IPS-11a (cell line): ENCODE results near the gene DALRD3.

ENCODE experiments used
- H3K4me3 ChIP-seq: one replicate; pipeline ENCODE4 v1.5.1; 2013; ENCODE audit warnings: low read depth, low read length, control low read depth

DALRD3 gene

DNA sequence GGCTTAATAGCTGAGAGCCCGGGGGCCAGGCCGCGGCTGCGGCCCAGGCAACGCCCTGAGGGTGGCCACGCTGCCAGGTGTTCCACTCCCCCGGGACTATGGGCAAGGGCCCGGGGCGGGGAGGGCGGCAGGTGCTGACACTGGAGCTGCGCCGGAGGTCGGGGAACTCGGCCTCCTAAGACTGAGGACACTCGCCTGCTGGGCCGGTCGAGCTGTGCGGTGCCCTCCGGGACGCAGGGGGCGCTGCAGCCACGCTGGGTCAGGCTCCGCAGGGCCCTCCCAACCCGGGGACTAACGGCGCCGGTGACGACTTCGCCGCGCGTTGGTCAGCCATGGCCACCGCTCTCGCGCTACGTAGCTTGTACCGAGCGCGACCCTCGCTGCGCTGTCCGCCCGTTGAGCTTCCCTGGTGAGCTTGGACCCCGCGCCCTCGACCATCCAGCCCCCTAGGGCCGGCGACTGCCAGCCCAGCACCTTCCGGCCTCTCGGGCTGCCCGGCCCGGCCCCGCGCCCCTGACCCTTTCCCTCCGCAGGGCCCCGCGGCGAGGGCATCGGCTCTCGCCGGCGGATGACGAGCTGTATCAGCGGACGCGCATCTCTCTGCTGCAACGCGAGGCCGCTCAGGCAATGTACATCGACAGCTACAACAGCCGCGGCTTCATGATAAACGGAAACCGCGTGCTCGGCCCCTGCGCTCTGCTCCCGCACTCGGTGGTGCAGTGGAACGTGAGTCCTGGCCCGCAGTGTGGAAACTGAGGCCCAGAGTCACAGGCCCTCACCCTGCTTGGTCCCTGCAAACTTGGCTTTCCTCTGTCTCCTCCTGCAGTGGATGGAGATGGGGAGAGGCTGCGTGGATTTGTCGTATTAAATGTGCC is 3.7 kb upstream of the DALRD3 start, which contains the start of gene NDUFAF3:
Gene NDUFAF3, plus strand, starts transcription at position 309 of the 875 bp plus-strand sequence. Its CDS starts 24 bp downstream, at position 333.
- peak within 1 kb of the TSS; percentile 98 for H3K4me3 ChIP-seq

DNA sequence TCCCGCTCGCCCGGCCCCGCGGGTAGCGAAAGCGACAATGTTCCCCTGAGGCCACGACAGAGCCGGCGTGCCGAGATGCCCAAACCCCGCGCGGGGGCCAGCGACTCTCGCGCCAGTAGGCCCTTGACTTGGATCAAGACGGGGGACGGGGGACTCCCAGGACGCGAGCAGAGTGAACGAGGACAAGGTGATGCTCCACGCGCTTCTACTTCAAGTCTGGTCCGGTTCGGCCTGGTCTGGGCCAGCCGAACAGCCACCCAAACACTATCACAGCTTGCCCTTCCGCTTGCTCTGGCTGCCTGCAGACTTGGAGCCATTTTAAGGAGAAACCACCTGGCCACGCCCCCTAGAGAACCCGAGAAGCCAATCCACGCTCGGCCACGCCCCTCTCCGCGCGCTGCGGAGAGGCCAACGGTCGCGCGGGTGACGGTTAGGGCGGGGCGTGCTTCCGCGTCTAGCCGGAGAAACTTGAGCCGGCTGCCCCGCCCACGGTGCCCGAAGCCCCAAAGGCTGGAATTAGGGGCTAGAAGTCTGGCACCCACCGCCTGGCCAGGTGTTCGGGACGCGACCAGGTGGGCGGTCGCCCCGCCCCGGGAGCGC is 2.9 kb upstream of the DALRD3 start:
- peak overlapping the region; percentile 98 for H3K4me3 ChIP-seq

DNA sequence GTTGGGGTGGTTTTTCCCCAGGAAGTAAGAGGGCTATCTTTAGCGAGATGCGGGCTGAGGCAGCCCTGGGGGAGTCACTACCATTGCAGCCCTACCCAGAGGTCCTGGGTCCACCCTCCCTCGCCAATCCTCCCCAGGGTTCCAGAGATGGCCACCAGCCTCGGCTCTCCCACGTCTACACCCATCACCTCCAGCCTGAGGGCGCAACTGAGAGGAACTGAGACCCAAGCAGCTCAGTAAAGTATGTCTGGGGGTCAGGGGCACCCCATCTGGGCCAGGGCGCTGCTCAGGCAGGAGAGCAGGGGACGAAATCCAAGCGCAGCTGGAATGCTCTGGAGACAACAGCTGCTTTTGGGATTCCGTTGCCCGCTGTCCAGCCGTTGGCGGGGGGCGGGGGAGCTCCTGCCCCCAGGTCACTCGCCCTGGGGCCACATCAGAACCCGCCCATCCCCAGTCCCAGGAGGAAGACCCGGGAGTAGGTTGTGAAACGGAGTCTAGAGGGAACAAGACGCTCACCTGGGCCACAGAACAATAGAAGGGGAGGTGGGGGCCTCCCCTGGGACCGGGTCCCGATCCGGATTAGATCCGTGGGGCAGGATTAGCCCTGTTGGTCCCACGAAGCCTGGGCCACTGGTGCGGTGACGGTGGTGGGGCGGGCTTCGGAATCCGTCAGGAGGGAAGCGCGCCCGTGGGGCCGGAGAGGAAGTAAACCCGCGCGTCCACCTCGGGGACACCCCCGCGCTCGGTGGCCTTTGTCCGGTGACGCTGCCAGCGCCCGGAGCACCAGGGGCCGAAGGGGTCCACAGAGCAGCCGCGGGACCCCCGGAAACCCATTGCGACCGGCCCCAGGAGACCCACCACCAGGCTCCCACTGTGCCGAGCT is 2.2 kb upstream of the DALRD3 start:
- peak overlapping the region; percentile 98 for H3K4me3 ChIP-seq

DNA sequence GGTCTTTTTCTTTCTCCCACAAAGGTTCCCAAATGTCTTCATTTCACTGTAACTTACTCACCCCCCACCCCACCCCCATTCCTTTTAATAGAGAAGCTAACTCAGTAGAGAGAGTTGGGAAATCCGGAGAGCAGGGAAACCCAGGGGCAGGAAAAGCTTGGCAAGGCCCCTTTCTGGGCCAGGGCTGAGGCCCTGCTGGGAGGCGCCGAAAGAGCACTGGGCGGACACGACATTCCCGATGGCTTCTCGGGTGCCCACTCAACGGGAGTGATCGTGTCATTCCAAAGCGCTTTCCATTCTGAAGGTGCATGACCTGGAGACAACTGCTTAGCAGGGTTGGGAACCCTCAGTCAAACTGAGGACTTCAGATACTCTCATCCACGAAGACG is 1.6 kb upstream of the DALRD3 start:
- H3K4me3 ChIP-seq = peak overlapping the region; percentile 98

DNA sequence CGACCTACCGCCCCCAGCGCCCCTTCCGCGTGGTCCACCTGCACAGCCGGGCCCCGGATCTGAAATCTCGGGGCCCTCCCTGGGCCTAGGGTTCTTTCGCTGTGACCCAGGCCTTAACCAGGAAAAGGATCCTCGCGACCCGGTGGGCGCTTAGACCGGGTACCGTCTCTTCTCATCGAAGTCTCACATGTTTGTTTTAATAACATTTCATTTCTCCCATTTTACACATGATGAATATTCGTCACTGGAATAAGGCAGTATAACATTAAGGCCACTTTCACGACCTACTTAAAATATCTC is 277 bp upstream of the DALRD3 start:
- H3K4me3 ChIP-seq = peak overlapping the region; percentile 82

DNA sequence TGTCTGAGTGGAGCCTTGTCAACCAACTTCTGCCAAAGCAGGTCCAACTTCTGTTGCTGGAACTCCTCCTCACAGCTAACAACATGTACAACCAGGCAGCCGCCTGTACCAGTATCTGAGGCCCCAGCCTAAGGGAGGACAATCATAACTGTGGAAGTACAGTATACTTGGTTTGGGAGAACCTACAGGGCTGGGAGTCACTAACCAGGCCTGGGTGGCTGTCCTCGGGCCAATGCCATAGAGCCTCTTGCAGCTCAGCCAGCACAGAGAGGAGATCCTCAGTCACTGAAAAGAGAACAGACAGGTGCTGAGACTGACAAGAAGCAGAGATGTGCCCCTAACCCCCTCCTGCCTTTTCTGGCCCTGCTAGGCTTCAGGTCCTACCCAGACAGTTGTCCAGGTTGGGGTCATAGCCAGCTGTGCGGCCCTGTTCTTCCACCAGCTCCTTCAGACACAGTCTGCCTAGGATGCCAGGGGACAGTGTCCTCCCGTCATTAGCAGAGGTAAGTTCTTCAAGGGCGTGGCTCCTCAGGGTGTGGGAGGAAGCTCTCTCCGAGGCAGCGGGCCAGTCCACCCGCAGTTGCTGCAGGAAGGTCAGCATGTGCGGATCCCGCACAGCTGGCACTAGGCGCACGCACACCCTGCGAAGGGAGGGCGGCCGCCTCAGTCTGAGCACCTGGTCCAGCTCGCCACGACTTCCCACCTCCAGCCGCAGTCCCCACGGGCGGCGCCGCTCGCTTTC is 980 bp downstream of the DALRD3 start:
- peak overlapping the region; percentile 82 for H3K4me3 ChIP-seq

DNA sequence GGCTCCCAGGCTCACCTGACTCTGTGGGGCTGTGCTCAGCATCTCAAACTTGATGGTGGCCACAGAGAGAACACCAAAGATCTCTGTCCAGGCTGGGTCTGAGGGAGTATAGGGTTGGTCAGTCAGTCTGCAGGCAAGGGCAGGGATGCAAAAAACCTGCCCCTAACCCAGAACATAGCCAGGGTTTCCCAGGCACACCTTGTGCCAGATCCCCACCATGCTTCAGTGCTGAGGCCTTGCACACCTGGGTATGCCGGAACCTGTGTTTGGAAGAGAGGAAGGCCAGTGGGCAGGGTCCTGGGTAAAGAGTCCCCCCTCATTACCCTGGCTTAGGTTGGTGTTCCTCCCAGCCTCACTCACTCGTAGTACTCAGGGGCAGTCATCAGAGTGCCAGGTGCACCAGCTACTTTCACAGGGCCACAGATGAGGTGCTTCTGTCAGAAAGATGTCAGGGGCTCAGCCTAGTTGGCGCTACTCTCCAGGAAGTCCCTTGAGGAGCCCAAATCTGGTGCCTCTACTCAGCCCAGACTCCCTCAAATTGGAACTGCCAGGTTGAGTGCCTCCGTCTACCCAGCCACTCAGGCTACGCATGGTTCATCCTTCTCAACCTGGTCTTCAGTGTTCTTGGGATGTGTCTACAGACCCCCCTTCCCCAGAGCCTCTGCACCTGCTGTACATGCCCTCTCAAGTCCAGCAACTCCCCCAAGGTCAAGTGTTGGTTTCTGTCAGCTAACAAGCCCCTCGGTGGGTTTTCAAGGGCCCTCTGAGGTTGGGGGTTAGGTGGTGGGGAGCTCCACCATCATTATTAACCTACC is 1.8 kb downstream of the DALRD3 start:
- H3K4me3 ChIP-seq = no peak overlapping the region

DNA sequence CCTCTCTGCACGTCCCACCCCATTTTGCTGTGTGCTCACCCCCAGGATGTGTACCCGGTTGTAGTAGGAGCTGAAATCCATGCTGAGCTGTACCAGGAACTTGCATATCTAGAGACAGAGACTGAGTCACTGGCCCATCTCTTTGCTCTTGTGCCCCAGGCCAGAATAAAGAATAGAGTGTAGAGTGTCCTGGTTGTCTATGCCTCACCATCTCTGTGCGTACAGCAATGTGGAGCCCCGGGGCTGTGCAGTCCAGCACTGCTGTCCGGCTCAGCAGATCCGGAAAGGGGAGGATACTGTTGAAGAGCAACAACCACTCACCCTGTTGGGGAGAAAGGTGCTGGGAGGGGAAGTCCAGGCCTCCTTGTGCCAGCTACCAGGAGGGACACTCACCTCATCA is 2.6 kb downstream of the DALRD3 start:
- no peak overlapping the region for H3K4me3 ChIP-seq

DNA sequence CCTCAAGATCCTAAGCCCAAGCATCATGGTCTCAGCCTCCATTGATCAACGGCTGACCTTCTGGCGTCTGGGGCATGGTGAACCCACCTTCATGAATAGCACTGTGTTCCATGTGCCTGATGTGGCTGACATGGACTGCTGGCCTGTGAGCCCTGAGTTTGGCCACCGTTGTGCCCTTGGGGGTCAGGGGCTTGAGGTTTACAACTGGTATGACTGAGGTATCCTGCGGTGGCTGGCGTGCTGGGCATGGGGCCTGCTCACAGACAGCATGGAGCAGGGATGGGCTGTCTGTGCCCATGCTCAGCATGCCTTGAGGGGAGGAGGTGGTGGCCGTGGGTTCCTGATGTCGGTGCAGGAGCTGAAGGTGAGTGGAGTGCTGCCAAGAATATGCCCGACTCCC is 3.3 kb downstream of the DALRD3 start:
- H3K4me3 ChIP-seq = no peak overlapping the region

DNA sequence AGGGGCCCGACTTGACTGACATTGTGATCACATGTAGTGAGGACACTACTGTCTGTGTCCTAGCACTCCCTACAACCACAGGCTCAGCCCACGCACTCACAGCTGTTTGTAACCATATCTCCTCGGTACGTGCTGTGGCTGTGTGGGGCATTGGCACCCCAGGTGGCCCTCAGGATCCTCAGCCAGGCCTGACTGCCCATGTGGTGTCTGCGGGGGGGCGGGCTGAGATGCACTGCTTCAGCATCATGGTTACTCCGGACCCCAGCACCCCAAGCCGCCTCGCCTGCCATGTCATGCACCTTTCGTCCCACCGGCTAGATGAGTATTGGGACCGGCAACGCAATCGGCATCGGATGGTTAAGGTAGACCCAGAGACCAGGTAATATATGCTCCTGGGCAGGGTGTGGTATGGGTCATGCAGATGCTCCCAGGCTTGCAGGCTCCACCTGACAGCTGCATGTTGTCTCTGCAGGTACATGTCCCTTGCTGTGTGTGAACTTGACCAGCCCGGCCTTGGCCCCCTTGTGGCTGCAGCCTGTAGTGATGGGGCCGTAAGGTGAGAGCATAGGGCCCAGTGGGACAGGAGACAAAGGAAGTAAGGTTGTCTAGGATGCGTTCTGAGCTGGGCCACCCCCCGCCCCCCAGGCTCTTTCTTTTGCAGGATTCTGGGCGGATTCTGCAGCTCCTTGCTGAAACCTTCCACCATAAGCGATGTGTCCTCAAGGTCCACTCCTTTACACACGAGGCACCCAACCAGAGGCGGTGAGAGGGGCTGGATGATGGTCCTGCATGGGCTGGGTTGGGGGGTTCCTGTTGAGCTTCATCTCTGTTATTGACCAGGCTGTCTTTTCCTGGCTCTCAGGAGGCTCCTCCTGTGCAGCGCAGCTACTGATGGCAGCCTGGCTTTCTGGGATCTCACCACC is 4.4 kb downstream of the DALRD3 start:
- H3K4me3 ChIP-seq = no peak overlapping the region

DNA sequence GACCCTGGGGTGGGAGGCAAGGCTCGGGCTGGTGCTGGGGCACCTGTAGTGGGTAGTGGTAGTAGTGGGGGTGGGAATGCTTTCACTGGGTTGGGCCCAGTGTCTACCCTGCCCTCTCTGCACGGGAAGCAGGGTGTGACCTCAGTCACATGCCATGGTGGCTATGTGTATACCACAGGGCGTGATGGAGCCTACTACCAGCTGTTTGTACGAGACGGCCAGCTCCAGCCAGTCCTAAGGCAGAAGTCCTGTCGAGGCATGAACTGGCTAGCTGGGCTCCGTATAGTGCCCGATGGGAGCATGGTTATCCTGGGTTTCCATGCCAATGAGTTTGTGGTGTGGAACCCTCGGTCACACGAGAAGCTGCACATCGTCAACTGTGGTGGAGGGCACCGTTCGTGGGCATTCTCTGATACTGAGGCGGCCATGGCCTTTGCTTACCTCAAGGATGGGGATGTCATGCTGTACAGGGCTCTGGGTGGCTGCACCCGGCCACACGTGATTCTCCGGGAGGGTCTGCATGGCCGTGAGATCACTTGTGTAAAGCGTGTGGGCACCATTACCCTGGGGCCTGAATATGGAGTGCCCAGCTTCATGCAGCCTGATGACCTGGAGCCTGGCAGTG is 5.2 kb downstream of the DALRD3 start:
- no peak overlapping the region for H3K4me3 ChIP-seq

DNA sequence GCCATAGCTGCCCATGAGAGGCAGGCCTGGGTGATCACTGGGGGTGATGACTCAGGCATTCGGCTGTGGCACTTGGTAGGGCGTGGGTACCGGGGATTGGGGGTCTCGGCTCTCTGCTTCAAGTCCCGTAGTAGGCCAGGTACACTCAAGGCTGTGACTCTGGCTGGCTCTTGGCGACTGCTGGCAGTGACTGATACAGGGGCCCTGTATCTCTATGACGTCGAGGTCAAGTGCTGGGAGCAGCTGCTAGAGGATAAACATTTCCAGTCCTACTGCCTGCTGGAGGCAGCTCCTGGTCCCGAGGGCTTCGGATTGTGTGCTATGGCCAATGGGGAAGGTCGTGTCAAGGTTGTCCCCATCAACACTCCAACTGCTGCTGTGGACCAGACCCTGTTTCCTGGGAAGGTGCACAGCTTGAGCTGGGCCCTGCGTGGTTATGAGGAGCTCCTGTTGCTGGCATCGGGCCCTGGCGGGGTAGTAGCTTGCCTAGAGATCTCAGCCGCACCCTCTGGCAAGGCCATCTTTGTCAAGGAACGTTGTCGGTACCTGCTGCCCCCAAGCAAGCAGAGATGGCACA is 5.9 kb downstream of the DALRD3 start:
- H3K4me3 ChIP-seq = no peak overlapping the region

DNA sequence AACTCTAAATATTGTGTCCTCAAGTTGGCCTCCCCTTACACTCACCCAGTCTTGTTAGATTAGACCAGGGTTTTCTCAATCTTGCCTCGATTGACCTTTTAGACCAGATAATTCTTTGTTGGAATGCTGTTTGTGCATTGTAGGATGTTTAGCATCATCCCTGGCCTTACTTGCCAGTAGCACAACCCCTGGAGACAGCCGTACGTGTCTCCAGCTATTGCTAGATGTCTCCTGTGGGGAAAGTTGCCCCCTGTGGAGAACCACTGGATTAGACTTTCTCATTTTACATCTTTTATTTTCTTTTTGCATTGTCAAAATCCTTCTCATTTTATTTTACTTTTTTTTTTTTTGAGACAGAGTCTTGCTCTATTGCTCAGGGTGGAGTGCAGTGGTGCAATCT is 9.0 kb downstream of the DALRD3 start:
- no peak overlapping the region for H3K4me3 ChIP-seq

DNA sequence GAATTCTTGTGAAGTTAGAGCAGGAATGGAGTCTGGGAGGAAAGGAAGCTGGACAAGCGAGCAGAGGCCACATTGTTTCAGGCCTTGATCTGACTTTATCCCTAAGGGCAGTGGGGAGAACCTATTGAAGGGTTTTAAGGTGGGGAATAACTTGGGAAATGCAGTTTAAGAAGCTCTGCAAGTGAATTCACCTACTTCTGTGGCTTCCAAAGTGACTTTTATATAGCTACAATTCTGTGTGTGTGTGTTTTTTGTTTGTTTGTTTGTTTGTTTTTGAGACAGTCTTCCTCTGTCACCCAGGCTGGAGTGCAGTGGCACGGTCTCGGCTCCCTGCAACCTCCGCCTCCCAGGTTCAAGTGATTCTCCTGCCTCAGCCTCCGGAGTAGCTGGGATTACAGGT is 9.8 kb downstream of the DALRD3 start:
- H3K4me3 ChIP-seq = peak overlapping the region; percentile 52

DNA sequence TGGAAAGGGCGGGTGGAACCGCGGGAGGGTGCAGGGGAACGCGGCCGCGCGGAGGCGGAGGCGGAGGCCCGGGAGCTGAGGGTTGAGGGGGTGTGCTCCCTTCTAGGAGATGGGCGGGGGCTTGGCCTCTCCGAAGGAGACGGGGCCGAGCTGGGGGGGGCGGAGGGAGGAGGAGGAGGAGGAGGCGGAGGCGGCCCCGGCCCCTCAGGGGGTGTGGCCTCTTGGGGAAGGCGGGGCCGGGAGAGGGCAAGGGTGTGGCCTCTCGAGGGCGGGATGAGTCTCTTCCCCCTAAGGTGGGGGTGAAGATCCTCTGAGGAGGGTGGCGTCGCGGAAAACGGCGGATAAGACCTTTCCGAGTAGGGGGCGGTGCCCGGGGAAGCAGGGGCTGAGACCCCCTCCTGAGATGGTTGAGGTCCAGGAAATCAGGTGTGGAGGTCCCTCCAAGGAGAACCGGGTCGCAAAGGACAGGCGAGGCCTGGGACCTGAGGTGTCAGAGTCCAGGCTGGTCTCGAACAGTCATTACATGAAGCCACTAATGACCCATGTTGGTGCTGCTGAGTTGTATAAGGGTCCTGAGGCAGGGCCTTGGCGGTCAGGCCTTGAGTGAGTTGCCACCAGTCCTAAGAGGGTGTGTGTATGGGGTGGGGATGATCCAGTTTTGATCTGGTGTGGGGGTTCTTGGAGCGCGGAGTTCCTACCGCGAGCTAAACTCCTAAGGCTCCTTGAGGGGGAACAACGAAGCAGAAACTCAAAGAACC is 10.4 kb downstream of the DALRD3 start:
- H3K4me3 ChIP-seq = peak overlapping the region; percentile 94

DNA sequence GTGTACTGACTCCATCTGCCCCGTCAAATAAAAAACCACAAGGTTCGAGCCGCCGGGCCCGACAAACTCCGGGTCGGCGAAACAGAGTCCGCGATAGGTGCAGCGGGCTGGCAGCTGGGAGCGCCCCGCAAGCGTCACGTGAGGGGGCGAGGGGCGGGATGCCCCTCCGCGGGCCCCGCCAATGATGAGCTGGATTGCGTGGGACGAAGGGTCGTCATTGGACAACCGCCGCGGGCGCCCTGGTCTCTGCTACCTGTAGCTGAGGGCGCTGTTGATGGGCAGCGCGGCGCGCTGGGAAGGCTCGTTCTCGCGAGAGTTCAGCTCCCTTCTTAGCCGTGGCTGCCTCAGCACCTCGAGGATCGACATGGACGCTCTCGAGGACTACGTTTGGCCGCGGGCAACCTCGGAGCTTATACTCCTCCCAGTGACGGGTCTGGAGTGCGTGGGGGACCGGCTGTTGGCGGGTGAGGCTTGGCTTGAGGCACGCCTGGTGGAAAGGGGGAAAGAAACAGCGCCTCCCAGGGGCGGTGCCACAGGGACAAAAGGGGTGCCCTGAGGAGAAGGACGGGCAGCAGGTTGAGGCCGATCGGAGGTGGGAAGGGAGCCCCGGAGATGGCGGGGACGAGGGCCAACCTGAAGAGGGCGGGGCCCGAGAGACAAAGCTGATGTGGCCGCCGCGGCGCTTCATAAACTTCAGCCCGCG is 11.2 kb downstream of the DALRD3 start, which contains the start of gene WDR6:
Gene WDR6, plus strand, starts transcription at position 324 of the 703 bp plus-strand sequence. Its CDS starts 41 bp downstream, at position 365.
- H3K4me3 ChIP-seq = peak within 1 kb of the TSS; percentile 94
